Measurements from ENCODE around the gene DMD.
A peak's percentile ranks its signal among the peaks of the same experiment; 100 is the strongest.

The DMD gene

GRCh38 chrX:33161829-33162228, 49.5 kb downstream of the DMD start:
- Histone ChIP-seq H2AK5ac (ENCODE audit: low read length) (no peak overlapping the region), H3K18ac (ENCODE audit: low read length) (no peak overlapping the region), H3K9ac (ENCODE audit: low read length) (no peak overlapping the region), H2BK5ac (ENCODE audit: low read depth, low read length, poor library complexity) (no peak overlapping the region), H2BK120ac (ENCODE audit: insufficient read depth, low read length, poor library complexity) (no peak overlapping the region), H3K9me3 (ENCODE audit: insufficient read depth, low read depth, low read length) (no peaks in the 10 kb centered on the region), H3K4ac (ENCODE audit: low read depth, low read length) (no peak overlapping the region), H3K79me2 (ENCODE audit: control insufficient read depth, insufficient read depth, low read length, poor library complexity) (no peaks in the 10 kb centered on the region), H3K23ac (ENCODE audit: low read length) (no peak overlapping the region), H3K27me3 (ENCODE audit: insufficient read depth, low read length) (no peaks in the 10 kb centered on the region), H4K91ac (ENCODE audit: low read depth, low read length) (no peak overlapping the region), H3K27ac (ENCODE audit: low read depth, low read length) (no peak overlapping the region), H3K4me2 (ENCODE audit: low read length) (no peak overlapping the region), H3K14ac (ENCODE audit: low read length) (no peak overlapping the region), H2AFZ (ENCODE audit: insufficient read depth, low read length, poor library complexity) (no peak overlapping the region), H3K79me1 (ENCODE audit: low read length) (no peaks in the 10 kb centered on the region), H2BK12ac (ENCODE audit: low read length) (no peak overlapping the region), H3K36me3 (ENCODE audit: control insufficient read depth in 1 of 2, insufficient read depth in 2 of 2, low read length in 2 of 2) (no peaks in the 10 kb centered on the region), H3K4me1 (ENCODE audit: control insufficient read depth in 1 of 2, insufficient read depth in 2 of 2, low read length in 2 of 2) (no peaks in the 10 kb centered on the region), H4K8ac (ENCODE audit: low read depth, low read length) (no peak overlapping the region), H3K4me3 (ENCODE audit: low read depth, low read length) (no peak overlapping the region), H4K12ac (ENCODE audit: low read depth, low read length) (no peak overlapping the region)
- no peak for DNase-seq

GRCh38 chrX:33160273-33160672, 51.1 kb downstream of the DMD start:
- Histone ChIP-seq H3K9ac (ENCODE audit: low read length) (no peak overlapping the region), H3K23ac (ENCODE audit: low read length) (no peak overlapping the region), H3K4me1 (ENCODE audit: control insufficient read depth in 1 of 2, insufficient read depth in 2 of 2, low read length in 2 of 2) (no peaks in the 10 kb centered on the region), H3K4me2 (ENCODE audit: low read length) (no peak overlapping the region), H4K91ac (ENCODE audit: low read depth, low read length) (no peak overlapping the region), H3K36me3 (ENCODE audit: control insufficient read depth in 1 of 2, insufficient read depth in 2 of 2, low read length in 2 of 2) (no peaks in the 10 kb centered on the region), H4K12ac (ENCODE audit: low read depth, low read length) (no peak overlapping the region), H2BK12ac (ENCODE audit: low read length) (no peak overlapping the region), H3K4me3 (ENCODE audit: low read depth, low read length) (no peak overlapping the region), H2AFZ (ENCODE audit: insufficient read depth, low read length, poor library complexity) (no peak overlapping the region), H3K9me3 (ENCODE audit: insufficient read depth, low read depth, low read length) (no peaks in the 10 kb centered on the region), H2AK5ac (ENCODE audit: low read length) (no peak overlapping the region), H2BK5ac (ENCODE audit: low read depth, low read length, poor library complexity) (no peak overlapping the region), H4K8ac (ENCODE audit: low read depth, low read length) (no peak overlapping the region), H2BK120ac (ENCODE audit: insufficient read depth, low read length, poor library complexity) (no peak overlapping the region), H3K79me1 (ENCODE audit: low read length) (no peaks in the 10 kb centered on the region), H3K27me3 (ENCODE audit: insufficient read depth, low read length) (no peaks in the 10 kb centered on the region), H3K18ac (ENCODE audit: low read length) (no peak overlapping the region), H3K4ac (ENCODE audit: low read depth, low read length) (no peak overlapping the region), H3K14ac (ENCODE audit: low read length) (no peak overlapping the region), H3K79me2 (ENCODE audit: control insufficient read depth, insufficient read depth, low read length, poor library complexity) (no peaks in the 10 kb centered on the region), H3K27ac (ENCODE audit: low read depth, low read length) (no peak overlapping the region)
- no peak for DNase-seq
- no CpG with 5 or more reads among the region's 5 CpGs for WGBS (ENCODE audit: extremely low coverage, insufficient coverage, insufficient read length)

- DNase-seq: peak in 1 of 2 donors; percentile 35
- no peak overlapping the region for H3K4me3 ChIP-seq (ENCODE audit: low read depth, low read length)
- no peak overlapping the region for H2AFZ ChIP-seq (ENCODE audit: insufficient read depth, low read length, poor library complexity)
- H3K36me3 ChIP-seq (ENCODE audit: control insufficient read depth in 1 of 2, insufficient read depth in 2 of 2, low read length in 2 of 2): no peaks in the 10 kb centered on the region
- no peak overlapping the region for H2BK12ac ChIP-seq (ENCODE audit: low read length)
- H3K23ac ChIP-seq (ENCODE audit: low read length): no peak overlapping the region
- no CpG with 5 or more reads among the region's 2 CpGs for WGBS (ENCODE audit: extremely low coverage, insufficient coverage, insufficient read length)
- H3K79me2 ChIP-seq (ENCODE audit: control insufficient read depth, insufficient read depth, low read length, poor library complexity): no peaks in the 10 kb centered on the region
- H3K27me3 ChIP-seq (ENCODE audit: insufficient read depth, low read length): no peaks in the 10 kb centered on the region
- H2AK5ac ChIP-seq (ENCODE audit: low read length): no peak overlapping the region
- H3K4me2 ChIP-seq (ENCODE audit: low read length): no peak overlapping the region
- H3K4me1 ChIP-seq (ENCODE audit: control insufficient read depth in 1 of 2, insufficient read depth in 2 of 2, low read length in 2 of 2): no peaks in the 10 kb centered on the region
- H2BK120ac ChIP-seq (ENCODE audit: insufficient read depth, low read length, poor library complexity): no peak overlapping the region
- H3K18ac ChIP-seq (ENCODE audit: low read length): no peak overlapping the region
- H4K12ac ChIP-seq (ENCODE audit: low read depth, low read length): no peak overlapping the region
- no peak overlapping the region for H3K14ac ChIP-seq (ENCODE audit: low read length)
- H3K27ac ChIP-seq (ENCODE audit: low read depth, low read length): no peak overlapping the region
- no peak overlapping the region for H3K9ac ChIP-seq (ENCODE audit: low read length)
- H3K79me1 ChIP-seq (ENCODE audit: low read length): no peaks in the 10 kb centered on the region
- H3K4ac ChIP-seq (ENCODE audit: low read depth, low read length): no peak overlapping the region
- H4K8ac ChIP-seq (ENCODE audit: low read depth, low read length): no peak overlapping the region
- H4K91ac ChIP-seq (ENCODE audit: low read depth, low read length): no peak overlapping the region
- no peak overlapping the region for H2BK5ac ChIP-seq (ENCODE audit: low read depth, low read length, poor library complexity)
- H3K9me3 ChIP-seq (ENCODE audit: insufficient read depth, low read depth, low read length): no peaks in the 10 kb centered on the region
Observed at GRCh38 chrX:33156152-33156726, 55.1 kb downstream of the DMD start.

GRCh38 chrX:33149580-33149979, 61.8 kb downstream of the DMD start:
- Histone ChIP-seq H3K4me2 (ENCODE audit: low read length) (no peak overlapping the region), H2BK5ac (ENCODE audit: low read depth, low read length, poor library complexity) (no peak overlapping the region), H2BK12ac (ENCODE audit: low read length) (no peak overlapping the region), H2AK5ac (ENCODE audit: low read length) (no peak overlapping the region), H3K18ac (ENCODE audit: low read length) (no peak overlapping the region), H4K12ac (ENCODE audit: low read depth, low read length) (no peak overlapping the region), H3K27ac (ENCODE audit: low read depth, low read length) (no peak overlapping the region), H3K23ac (ENCODE audit: low read length) (no peak overlapping the region), H3K79me2 (ENCODE audit: control insufficient read depth, insufficient read depth, low read length, poor library complexity) (no peaks in the 10 kb centered on the region), H3K4me3 (ENCODE audit: low read depth, low read length) (no peak overlapping the region), H3K9ac (ENCODE audit: low read length) (no peak overlapping the region), H4K91ac (ENCODE audit: low read depth, low read length) (no peak overlapping the region), H3K14ac (ENCODE audit: low read length) (no peak overlapping the region), H3K36me3 (ENCODE audit: control insufficient read depth in 1 of 2, insufficient read depth in 2 of 2, low read length in 2 of 2) (no peaks in the 10 kb centered on the region), H2BK120ac (ENCODE audit: insufficient read depth, low read length, poor library complexity) (no peak overlapping the region), H3K9me3 (ENCODE audit: insufficient read depth, low read depth, low read length) (no peaks in the 10 kb centered on the region), H3K79me1 (ENCODE audit: low read length) (no peaks in the 10 kb centered on the region), H3K4ac (ENCODE audit: low read depth, low read length) (no peak overlapping the region), H3K4me1 (ENCODE audit: control insufficient read depth in 1 of 2, insufficient read depth in 2 of 2, low read length in 2 of 2) (no peaks in the 10 kb centered on the region), H2AFZ (ENCODE audit: insufficient read depth, low read length, poor library complexity) (no peak overlapping the region), H3K27me3 (ENCODE audit: insufficient read depth, low read length) (no peaks in the 10 kb centered on the region), H4K8ac (ENCODE audit: low read depth, low read length) (no peak overlapping the region)
- no CpG with 5 or more reads among the region's 4 CpGs for WGBS (ENCODE audit: extremely low coverage, insufficient coverage, insufficient read length)
- DNase-seq: no peak

Measured in trophoblast cell (in vitro differentiated cells and primary cell).